Activated CD4-positive, alpha-beta T cell treated with anti-CD3 and anti-CD28 coated beads for 36 hours (primary cell): Measurements from ENCODE around the gene TREML1. TPM values are rescaled to one million over a fixed set of nuclear protein-coding genes. Genes with fewer than 3 reads are reported as not detected.

Source experiments
- ATAC-seq: fragments of 200-7000 bp; cut with Tn5 transposase; one replicate; pipeline ENCODE4 v1.10.0; 2021; ENCODE audit warnings: mild to moderate bottlenecking, moderate library complexity
- CTCF ChIA-PET: fragments of 350-600 bp; sonication (Branson Sonifier 250); formaldehyde crosslinking; loops from one replicate; lab custom pipeline; 2021; ENCODE audit warnings: antibody characterized with exemption; lab: Charles Lee
- POLR2A ChIA-PET: fragments of 350-600 bp; sonication (Branson Sonifier 250); formaldehyde crosslinking; loops from one replicate; lab custom pipeline; 2021; ENCODE audit warnings: antibody characterized with exemption, inconsistent platforms; lab: Charles Lee
- DNase-seq: peaks from one replicate; pipeline ENCODE4 v3.0.0-alpha.2; 2020
- H3K27ac Mint-ChIP-seq: one replicate; pipeline ENCODE4 v1.8.0; 2021; ENCODE audit warnings: mixed read lengths
- H3K27me3 Mint-ChIP-seq: one replicate; pipeline ENCODE4 v1.8.0; 2021; ENCODE audit warnings: mixed read lengths
- H3K36me3 Mint-ChIP-seq: one replicate; pipeline ENCODE4 v1.8.0; 2021; ENCODE audit warnings: low read depth, mixed read lengths
- H3K4me1 Mint-ChIP-seq: one replicate; pipeline ENCODE4 v1.8.0; 2021; ENCODE audit warnings: mixed read lengths
- H3K4me3 Mint-ChIP-seq: one replicate; pipeline ENCODE4 v1.8.0; 2021; ENCODE audit warnings: mild to moderate bottlenecking, moderate library complexity, mixed read lengths
- H3K9me3 Mint-ChIP-seq: one replicate; pipeline ENCODE4 v1.8.0; 2021; ENCODE audit warnings: low read depth, mixed read lengths
- intact Hi-C, 2 experiments: fragments of 100-400 bp; cut with DNase I in 1 of 2; cut with micrococcal nuclease in 1 of 2; formaldehyde crosslinking; loops; one replicate each; pipeline versions ENCODE4 v1.14.2 to v1.15.1; 2022 to 2024; cut with DNase I, micrococcal nuclease
- total RNA-seq, 2 experiments: library from RNA; stranded (reverse); gene quantifications; one replicate each; pipeline ENCODE4 v1.2.3, GENCODE V29; 2021

TREML1 gene
- total RNA-seq, 2 experiments from 2014 or later: not detected

- ChIA-PET POLR2A (no interaction called here), CTCF (interaction anchor here (0.7 kb wide), 1 partner anchor 21 kb away, joined by 4 read pairs; no protein-coding TSS in a partner anchor)
- Mint-ChIP-seq H3K36me3 (no peaks in the 10 kb centered on the region), H3K27me3 (no peaks in the 10 kb centered on the region), H3K4me3 (no peak overlapping the region), H3K27ac (no peak overlapping the region), H3K4me1 (no peaks in the 10 kb centered on the region), H3K9me3 (no peaks in the 10 kb centered on the region)
- no peak for ATAC-seq
- intact Hi-C loops: no loop called here
- DNase-seq: no peak
Measured at GRCh38 chr6:41161851-41162552, 7.9 kb upstream of the TREML1 start.

- Mint-ChIP-seq H3K9me3 (no peaks in the 10 kb centered on the region), H3K4me1 (no peaks in the 10 kb centered on the region), H3K36me3 (no peaks in the 10 kb centered on the region), H3K4me3 (no peak overlapping the region), H3K27me3 (no peaks in the 10 kb centered on the region), H3K27ac (no peak overlapping the region)
- POLR2A ChIA-PET: no interaction called here
- ATAC-seq (no peak), DNase-seq (no peak)
- CTCF ChIA-PET: no interaction called here
- intact Hi-C loops: no loop called here
Measured at GRCh38 chr6:41161380-41161779, 7.2 kb upstream of the TREML1 start.

- H3K4me1 Mint-ChIP-seq: no peaks in the 10 kb centered on the region
- ChIA-PET POLR2A (no interaction called here), CTCF (no interaction called here)
Measured at GRCh38 chr6:41160933-41161332, 6.8 kb upstream of the TREML1 start.

GRCh38 chr6:41159415-41160082, 5.4 kb upstream of the TREML1 start:
- DNase-seq (no peak), ATAC-seq (no peak)
- intact Hi-C loops: no loop called here
- Mint-ChIP-seq H3K27ac (no peak overlapping the region), H3K36me3 (no peaks in the 10 kb centered on the region), H3K9me3 (no peaks in the 10 kb centered on the region), H3K4me1 (no peaks in the 10 kb centered on the region), H3K4me3 (no peak overlapping the region), H3K27me3 (no peaks in the 10 kb centered on the region)
- CTCF ChIA-PET: interaction anchor here (1.2 kb wide), 1 partner anchor 17 kb away, joined by 3 read pairs; no protein-coding TSS in a partner anchor
- POLR2A ChIA-PET: no interaction called here

More at GRCh38 chr6:41160933-41161332, 6.8 kb upstream of the TREML1 start:
- Mint-ChIP-seq H3K27me3 (no peaks in the 10 kb centered on the region), H3K9me3 (no peaks in the 10 kb centered on the region), H3K4me3 (no peak overlapping the region), H3K36me3 (no peaks in the 10 kb centered on the region), H3K27ac (no peak overlapping the region)
- ATAC-seq (no peak), DNase-seq (no peak)
- intact Hi-C loops: no loop called here

- H3K4me3 Mint-ChIP-seq: no peak overlapping the region
- DNase-seq: no peak
- no peaks in the 10 kb centered on the region for H3K36me3 Mint-ChIP-seq
- intact Hi-C loops: no loop called here
- no peak overlapping the region for H3K27ac Mint-ChIP-seq
- ATAC-seq: no peak
- POLR2A ChIA-PET: no interaction called here
- H3K9me3 Mint-ChIP-seq: no peaks in the 10 kb centered on the region
- H3K4me1 Mint-ChIP-seq: no peaks in the 10 kb centered on the region
- CTCF ChIA-PET: no interaction called here
- H3K27me3 Mint-ChIP-seq: no peaks in the 10 kb centered on the region
Measured at GRCh38 chr6:41157323-41157722, 3.2 kb upstream of the TREML1 start.

- H3K9me3 Mint-ChIP-seq: no peaks in the 10 kb centered on the region
- ChIA-PET POLR2A (no interaction called here), CTCF (no interaction called here)
- ATAC-seq (no peak), DNase-seq (no peak)
- H3K4me1 Mint-ChIP-seq: no peaks in the 10 kb centered on the region
- H3K36me3 Mint-ChIP-seq: no peaks in the 10 kb centered on the region
- intact Hi-C loops: no loop called here
- no peak overlapping the region for H3K27ac Mint-ChIP-seq
- H3K4me3 Mint-ChIP-seq: no peak overlapping the region
- no peaks in the 10 kb centered on the region for H3K27me3 Mint-ChIP-seq
Measured at GRCh38 chr6:41156771-41157170, 2.6 kb upstream of the TREML1 start.

- Mint-ChIP-seq H3K27ac (no peak overlapping the region), H3K9me3 (no peaks in the 10 kb centered on the region), H3K4me1 (no peaks in the 10 kb centered on the region), H3K27me3 (no peaks in the 10 kb centered on the region), H3K36me3 (no peaks in the 10 kb centered on the region), H3K4me3 (no peak overlapping the region)
- ChIA-PET POLR2A (no interaction called here), CTCF (interaction anchor here (0.6 kb wide), 1 partner anchor 235 kb away, joined by 3 read pairs; no protein-coding TSS in a partner anchor)
- intact Hi-C loops: no loop called here
- no peak for DNase-seq
- ATAC-seq: no peak
Measured at GRCh38 chr6:41156001-41156400, 1.9 kb upstream of the TREML1 start.

- Mint-ChIP-seq H3K27ac (no peak overlapping the region), H3K27me3 (no peaks in the 10 kb centered on the region), H3K9me3 (no peaks in the 10 kb centered on the region), H3K4me3 (no peak overlapping the region), H3K36me3 (no peaks in the 10 kb centered on the region), H3K4me1 (no peaks in the 10 kb centered on the region)
- ATAC-seq (no peak), DNase-seq (no peak)
- CTCF ChIA-PET: interaction anchor here (0.6 kb wide), 1 partner anchor 235 kb away, joined by 3 read pairs; no protein-coding TSS in a partner anchor
- POLR2A ChIA-PET: interaction anchor here (0.6 kb wide), 1 partner anchor 47 kb away, joined by 3 read pairs; no protein-coding TSS in a partner anchor
- intact Hi-C loops: no loop called here
Measured at GRCh38 chr6:41155132-41155805, 1.1 kb upstream of the TREML1 start.

- ATAC-seq (no peak), DNase-seq (no peak)
- H3K27me3 Mint-ChIP-seq: no peaks in the 10 kb centered on the region
- CTCF ChIA-PET: interaction anchor here (1.0 kb wide), 1 partner anchor 29 kb away, joined by 3 read pairs; no protein-coding TSS in a partner anchor
- intact Hi-C loops: no loop called here
- H3K4me3 Mint-ChIP-seq: no peak overlapping the region
- no peaks in the 10 kb centered on the region for H3K9me3 Mint-ChIP-seq
- H3K36me3 Mint-ChIP-seq: no peaks in the 10 kb centered on the region
- POLR2A ChIA-PET: interaction anchor here (0.6 kb wide), 1 partner anchor 308 kb away, joined by 3 read pairs; no protein-coding TSS in a partner anchor
- no peaks in the 10 kb centered on the region for H3K4me1 Mint-ChIP-seq
- no peak overlapping the region for H3K27ac Mint-ChIP-seq
Measured at GRCh38 chr6:41153451-41153850, 696 bp downstream of the TREML1 start.

- DNase-seq (no peak), ATAC-seq (no peak)
- Mint-ChIP-seq H3K4me1 (peaks cover 9% of the 10 kb centered on the region), H3K27me3 (no peaks in the 10 kb centered on the region), H3K4me3 (no peak overlapping the region), H3K9me3 (no peaks in the 10 kb centered on the region), H3K36me3 (no peaks in the 10 kb centered on the region), H3K27ac (no peak overlapping the region)
- POLR2A ChIA-PET: no interaction called here
- CTCF ChIA-PET: no interaction called here
- intact Hi-C loops: no loop called here
Measured at GRCh38 chr6:41150671-41151070, 3.5 kb downstream of the TREML1 start.

- no peak overlapping the region for H3K27ac Mint-ChIP-seq
- CTCF ChIA-PET: interaction anchor here (1.5 kb wide), 1 partner anchor 23 kb away, joined by 4 read pairs; no protein-coding TSS in a partner anchor
- no peaks in the 10 kb centered on the region for H3K27me3 Mint-ChIP-seq
- H3K4me1 Mint-ChIP-seq: peaks cover 9% of the 10 kb centered on the region
- no peak overlapping the region for H3K4me3 Mint-ChIP-seq
- POLR2A ChIA-PET: no interaction called here
- intact Hi-C loops: no loop called here
- no peaks in the 10 kb centered on the region for H3K9me3 Mint-ChIP-seq
- H3K36me3 Mint-ChIP-seq: peaks cover 4% of the 10 kb centered on the region
- ATAC-seq (no peak), DNase-seq (no peak)
Measured at GRCh38 chr6:41147917-41148316, 6.2 kb downstream of the TREML1 start.
